ENCODE results near the gene TIMP3.

Gene TIMP3

GRCh38 chr22:32781695-32782094 is 19.8 kb upstream of the TIMP3 start:
- peak overlapping the region; percentile 50 for H3K27ac ChIP-seq (ENCODE audit: low read depth, low read length)
- H3K4me1 ChIP-seq (ENCODE audit: control insufficient read depth in 5 of 5, insufficient read depth in 5 of 5, low read length in 5 of 5) = peaks cover 6 to 44% (median 22%) of the 10 kb centered on the region in 5 donors
- H3K36me3 ChIP-seq (ENCODE audit: control insufficient read depth in 5 of 5, insufficient read depth in 5 of 5, low read length in 5 of 5) = no peaks in the 10 kb centered on the region
- no peaks in the 10 kb centered on the region for H3K27me3 ChIP-seq (ENCODE audit: control insufficient read depth in 5 of 5, insufficient read depth in 4 of 5, low read length in 5 of 5)
- H3K9me3 ChIP-seq (ENCODE audit: control insufficient read depth in 5 of 5, low read length in 5 of 5) = peaks cover 0 to 5% (median 0%) of the 10 kb centered on the region in 5 donors
- H3K9ac ChIP-seq (ENCODE audit: low read length in 5 of 5) = peak overlapping the region in 1 of 5 donors; percentile 7
- no peak overlapping the region for H3K4me3 ChIP-seq (ENCODE audit: low read depth in 1 of 5, low read length in 5 of 5)

DNA sequence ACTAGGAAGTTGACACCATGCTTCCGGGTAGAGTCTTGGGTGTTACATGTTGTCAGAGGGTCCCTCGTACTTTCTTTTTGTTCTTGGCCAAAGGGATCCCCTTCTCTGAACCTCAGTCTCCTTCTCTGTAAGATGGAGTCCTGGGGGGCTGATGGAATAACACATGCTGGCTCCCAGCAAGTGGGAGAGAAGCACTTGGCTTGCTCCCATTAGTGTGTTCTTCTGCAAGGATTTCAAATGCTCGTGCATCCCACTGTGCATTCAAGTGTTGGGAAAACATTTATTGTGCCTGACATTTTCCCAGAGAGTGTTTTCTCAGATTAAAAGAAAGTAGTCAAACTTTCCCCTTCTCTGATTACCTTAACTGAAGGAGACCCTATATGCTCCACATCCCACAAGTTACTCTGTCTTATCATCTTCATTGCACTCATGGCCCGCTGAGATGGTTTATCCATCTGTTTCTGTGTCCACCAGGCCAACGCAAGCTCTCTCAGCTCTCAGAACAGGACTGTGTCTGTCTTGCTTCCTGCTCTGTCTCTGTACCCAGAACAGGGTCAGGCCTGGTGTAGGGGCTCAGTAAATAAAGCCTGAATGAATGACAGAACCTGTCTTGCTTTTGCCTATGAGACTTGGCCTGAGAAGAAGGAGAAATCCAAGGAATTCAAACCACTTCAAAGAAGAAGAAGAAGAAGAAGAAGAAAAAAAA is 16.0 kb upstream of the TIMP3 start:
- H3K9me3 ChIP-seq (ENCODE audit: control insufficient read depth in 5 of 5, low read length in 5 of 5) = peaks cover 0 to 5% (median 0%) of the 10 kb centered on the region in 5 donors
- no peak overlapping the region for H3K4me3 ChIP-seq (ENCODE audit: low read depth in 1 of 5, low read length in 5 of 5)
- H3K36me3 ChIP-seq (ENCODE audit: control insufficient read depth in 5 of 5, insufficient read depth in 5 of 5, low read length in 5 of 5) = no peaks in the 10 kb centered on the region
- no peaks in the 10 kb centered on the region for H3K27me3 ChIP-seq (ENCODE audit: control insufficient read depth in 5 of 5, insufficient read depth in 4 of 5, low read length in 5 of 5)
- no peak overlapping the region for H3K9ac ChIP-seq (ENCODE audit: low read length in 5 of 5)
- H3K27ac ChIP-seq (ENCODE audit: low read depth, low read length) = no peak overlapping the region
- peaks cover 2 to 51% (median 17%) of the 10 kb centered on the region in 5 donors for H3K4me1 ChIP-seq (ENCODE audit: control insufficient read depth in 5 of 5, insufficient read depth in 5 of 5, low read length in 5 of 5)

- Histone ChIP-seq H3K4me3 (ENCODE audit: low read depth in 1 of 5, low read length in 5 of 5) (no peak overlapping the region), H3K9me3 (ENCODE audit: control insufficient read depth in 5 of 5, low read length in 5 of 5) (peaks cover 0 to 5% (median 0%) of the 10 kb centered on the region in 5 donors), H3K27ac (ENCODE audit: low read depth, low read length) (no peak overlapping the region), H3K9ac (ENCODE audit: low read length in 5 of 5) (no peak overlapping the region), H3K36me3 (ENCODE audit: control insufficient read depth in 5 of 5, insufficient read depth in 5 of 5, low read length in 5 of 5) (no peaks in the 10 kb centered on the region), H3K27me3 (ENCODE audit: control insufficient read depth in 5 of 5, insufficient read depth in 4 of 5, low read length in 5 of 5) (no peaks in the 10 kb centered on the region), H3K4me1 (ENCODE audit: control insufficient read depth in 5 of 5, insufficient read depth in 5 of 5, low read length in 5 of 5) (peaks cover 2 to 47% (median 14%) of the 10 kb centered on the region in 5 donors)
Observed at GRCh38 chr22:32786027-32786418, 15.5 kb upstream of the TIMP3 start.

GRCh38 chr22:32788904-32789624 is 12.4 kb upstream of the TIMP3 start:
- peak overlapping the region in 1 of 5 donors; percentile 60 for H3K9ac ChIP-seq (ENCODE audit: low read length in 5 of 5)
- peaks cover 2 to 38% (median 11%) of the 10 kb centered on the region in 5 donors for H3K4me1 ChIP-seq (ENCODE audit: control insufficient read depth in 5 of 5, insufficient read depth in 5 of 5, low read length in 5 of 5)
- no peaks in the 10 kb centered on the region for H3K36me3 ChIP-seq (ENCODE audit: control insufficient read depth in 5 of 5, insufficient read depth in 5 of 5, low read length in 5 of 5)
- H3K27ac ChIP-seq (ENCODE audit: low read depth, low read length) = peak overlapping the region; percentile 56
- peaks cover 0 to 4% (median 0%) of the 10 kb centered on the region in 5 donors for H3K9me3 ChIP-seq (ENCODE audit: control insufficient read depth in 5 of 5, low read length in 5 of 5)
- no peak overlapping the region for H3K4me3 ChIP-seq (ENCODE audit: low read depth in 1 of 5, low read length in 5 of 5)
- no peaks in the 10 kb centered on the region for H3K27me3 ChIP-seq (ENCODE audit: control insufficient read depth in 5 of 5, insufficient read depth in 4 of 5, low read length in 5 of 5)

GRCh38 chr22:32789797-32790620 is 11.5 kb upstream of the TIMP3 start:
- Histone ChIP-seq H3K27me3 (ENCODE audit: control insufficient read depth in 5 of 5, insufficient read depth in 4 of 5, low read length in 5 of 5) (no peaks in the 10 kb centered on the region), H3K9ac (ENCODE audit: low read length in 5 of 5) (no peak overlapping the region), H3K4me1 (ENCODE audit: control insufficient read depth in 5 of 5, insufficient read depth in 5 of 5, low read length in 5 of 5) (peaks cover 2 to 42% (median 11%) of the 10 kb centered on the region in 5 donors), H3K27ac (ENCODE audit: low read depth, low read length) (peak overlapping the region; percentile 56), H3K36me3 (ENCODE audit: control insufficient read depth in 5 of 5, insufficient read depth in 5 of 5, low read length in 5 of 5) (no peaks in the 10 kb centered on the region), H3K4me3 (ENCODE audit: low read depth in 1 of 5, low read length in 5 of 5) (no peak overlapping the region), H3K9me3 (ENCODE audit: control insufficient read depth in 5 of 5, low read length in 5 of 5) (no peaks in the 10 kb centered on the region)

- Histone ChIP-seq H3K9me3 (ENCODE audit: control insufficient read depth in 5 of 5, low read length in 5 of 5) (no peaks in the 10 kb centered on the region), H3K27me3 (ENCODE audit: control insufficient read depth in 5 of 5, insufficient read depth in 4 of 5, low read length in 5 of 5) (no peaks in the 10 kb centered on the region), H3K27ac (ENCODE audit: low read depth, low read length) (no peak overlapping the region), H3K9ac (ENCODE audit: low read length in 5 of 5) (no peak overlapping the region), H3K4me1 (ENCODE audit: control insufficient read depth in 5 of 5, insufficient read depth in 5 of 5, low read length in 5 of 5) (peaks cover 0 to 37% (median 11%) of the 10 kb centered on the region in 5 donors), H3K36me3 (ENCODE audit: control insufficient read depth in 5 of 5, insufficient read depth in 5 of 5, low read length in 5 of 5) (no peaks in the 10 kb centered on the region), H3K4me3 (ENCODE audit: low read depth in 1 of 5, low read length in 5 of 5) (no peak overlapping the region)
Observed at GRCh38 chr22:32791056-32791455, 10.4 kb upstream of the TIMP3 start.

DNA sequence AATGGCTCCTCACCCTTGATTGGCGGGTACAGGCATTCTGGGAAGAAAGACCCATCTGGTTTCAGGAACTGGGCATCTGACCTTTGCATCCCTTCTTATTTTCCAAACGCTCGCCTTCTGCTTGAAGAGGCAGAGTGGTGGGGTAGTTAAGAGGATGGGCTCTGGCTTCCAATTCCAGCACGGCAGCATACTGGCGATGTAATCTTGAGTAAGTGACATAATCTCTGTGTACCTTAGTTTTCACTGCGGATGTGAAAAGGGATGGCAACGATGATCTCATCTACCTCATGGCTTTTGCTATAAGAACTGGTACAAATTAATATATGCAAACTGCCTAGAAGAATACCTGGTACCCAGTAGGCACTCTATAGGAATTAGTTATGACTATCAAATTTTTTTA is 10.0 kb upstream of the TIMP3 start:
- Histone ChIP-seq H3K4me1 (ENCODE audit: control insufficient read depth in 5 of 5, insufficient read depth in 5 of 5, low read length in 5 of 5) (peaks cover 0 to 39% (median 15%) of the 10 kb centered on the region in 5 donors), H3K4me3 (ENCODE audit: low read depth in 1 of 5, low read length in 5 of 5) (no peak overlapping the region), H3K27me3 (ENCODE audit: control insufficient read depth in 5 of 5, insufficient read depth in 4 of 5, low read length in 5 of 5) (no peaks in the 10 kb centered on the region), H3K9me3 (ENCODE audit: control insufficient read depth in 5 of 5, low read length in 5 of 5) (no peaks in the 10 kb centered on the region), H3K9ac (ENCODE audit: low read length in 5 of 5) (no peak overlapping the region), H3K36me3 (ENCODE audit: control insufficient read depth in 5 of 5, insufficient read depth in 5 of 5, low read length in 5 of 5) (no peaks in the 10 kb centered on the region), H3K27ac (ENCODE audit: low read depth, low read length) (no peak overlapping the region)

DNA sequence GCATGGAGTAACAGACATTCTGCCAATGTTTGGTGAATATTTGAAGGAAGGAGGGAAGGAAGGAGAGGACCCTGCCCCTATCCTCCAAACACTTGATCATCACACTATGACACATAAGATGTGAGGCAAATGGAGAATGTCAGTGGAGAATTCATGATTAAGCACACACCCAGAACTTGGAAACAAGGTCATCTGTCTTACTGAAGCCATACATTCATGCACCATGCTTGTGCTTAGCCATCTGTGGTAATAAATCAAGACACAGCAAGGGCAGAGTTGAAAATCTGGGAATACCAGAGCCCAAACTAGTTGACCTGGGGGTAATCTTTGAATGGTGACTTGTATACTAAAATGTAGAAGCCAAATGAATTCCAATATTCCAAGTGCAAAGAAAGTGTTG is 7.9 kb upstream of the TIMP3 start:
- no peaks in the 10 kb centered on the region for H3K9me3 ChIP-seq (ENCODE audit: control insufficient read depth in 5 of 5, low read length in 5 of 5)

GRCh38 chr22:32794449-32795213 is 6.9 kb upstream of the TIMP3 start:
- Histone ChIP-seq H3K27ac (ENCODE audit: low read depth, low read length) (no peak overlapping the region), H3K4me1 (ENCODE audit: control insufficient read depth in 5 of 5, insufficient read depth in 5 of 5, low read length in 5 of 5) (peaks cover 0 to 22% (median 15%) of the 10 kb centered on the region in 5 donors), H3K9ac (ENCODE audit: low read length in 5 of 5) (no peak overlapping the region), H3K4me3 (ENCODE audit: low read depth in 1 of 5, low read length in 5 of 5) (no peak overlapping the region), H3K36me3 (ENCODE audit: control insufficient read depth in 5 of 5, insufficient read depth in 5 of 5, low read length in 5 of 5) (no peaks in the 10 kb centered on the region), H3K9me3 (ENCODE audit: control insufficient read depth in 5 of 5, low read length in 5 of 5) (no peaks in the 10 kb centered on the region), H3K27me3 (ENCODE audit: control insufficient read depth in 5 of 5, insufficient read depth in 4 of 5, low read length in 5 of 5) (no peaks in the 10 kb centered on the region)

More for the DNA sequence above, 7.9 kb upstream of the TIMP3 start:
- no peaks in the 10 kb centered on the region for H3K36me3 ChIP-seq (ENCODE audit: control insufficient read depth in 5 of 5, insufficient read depth in 5 of 5, low read length in 5 of 5)
- no peak overlapping the region for H3K9ac ChIP-seq (ENCODE audit: low read length in 5 of 5)
- no peak overlapping the region for H3K4me3 ChIP-seq (ENCODE audit: low read depth in 1 of 5, low read length in 5 of 5)
- H3K27ac ChIP-seq (ENCODE audit: low read depth, low read length) = no peak overlapping the region
- H3K27me3 ChIP-seq (ENCODE audit: control insufficient read depth in 5 of 5, insufficient read depth in 4 of 5, low read length in 5 of 5) = no peaks in the 10 kb centered on the region
- H3K4me1 ChIP-seq (ENCODE audit: control insufficient read depth in 5 of 5, insufficient read depth in 5 of 5, low read length in 5 of 5) = peaks cover 0 to 30% (median 23%) of the 10 kb centered on the region in 5 donors

Measured in subcutaneous abdominal adipose tissue (tissue), 5 donors.